Kidney (tissue), 14 donors: ENCODE results near the gene NDUFAF2. TPM values are rescaled to one million over a fixed set of nuclear protein-coding genes. Genes with fewer than 3 reads are reported as not detected.
A peak's percentile ranks its signal among the peaks of the same experiment; 100 is the strongest.
"Not testable (repeated sequence)": the region's sequence is repeated elsewhere in the genome, so short reads cannot be mapped to it uniquely, and the experiment has no call there.

Experiments
- DNase-seq, 5 donors: peaks; one replicate each; pipeline ENCODE4 v3.0.0-alpha.2; 2013 to 2020
- FAIRE-seq: peaks from 2 replicates; lab custom pipeline; 2012; peaks lifted over from hg19 to GRCh38; lab: Jason Lieb, UNC
- H3K27ac ChIP-seq, 2 donors: one replicate each; pipeline ENCODE4 v1.7.0; 2013; ENCODE audit warnings: low read depth in 2 of 2, low read length in 2 of 2, inconsistent platforms in 1 of 2
- H3K27me3 ChIP-seq: one replicate; pipeline ENCODE4 v1.7.1; 2013; ENCODE audit warnings: low read length, inconsistent platforms; ENCODE audit not compliant: control insufficient read depth, insufficient read depth
- H3K36me3 ChIP-seq, 3 donors: one replicate each; pipeline versions ENCODE4 v1.7.0 to v1.7.1; 2013; ENCODE audit warnings: low read length in 3 of 3, control low read depth in 1 of 3, inconsistent platforms in 1 of 3; ENCODE audit not compliant: insufficient read depth in 3 of 3, control insufficient read depth in 2 of 3
- H3K4me1 ChIP-seq, 3 donors: one replicate each; pipeline versions ENCODE4 v1.7.0 to v1.7.1; 2013; ENCODE audit warnings: low read length in 3 of 3, inconsistent platforms in 1 of 3, low read depth in 1 of 3; ENCODE audit not compliant: control insufficient read depth in 2 of 3, insufficient read depth in 2 of 3
- H3K4me3 ChIP-seq, 3 donors: one replicate each; pipeline versions ENCODE4 v1.7.0 to v1.8.1; 2013; ENCODE audit warnings: low read length in 3 of 3, control low read depth in 1 of 3, inconsistent platforms in 1 of 3
- H3K9ac ChIP-seq, 3 donors: one replicate each; pipeline versions ENCODE4 v1.7.0 to v1.7.1; 2013; ENCODE audit warnings: low read length in 3 of 3, control low read depth in 1 of 3, inconsistent platforms in 1 of 3
- H3K9me3 ChIP-seq, 3 donors: one replicate each; pipeline versions ENCODE4 v1.7.0 to v1.7.1; 2013; ENCODE audit warnings: low read length in 3 of 3, control low read depth in 1 of 3, inconsistent platforms in 1 of 3; ENCODE audit not compliant: control insufficient read depth in 2 of 3, insufficient read depth in 1 of 3
- CTCF ChIP-seq: IDR thresholded peaks from 3 replicates; pipeline ENCODE4 v1.5.1; 2012; ENCODE audit warnings: mild to moderate bottlenecking, moderate library complexity, borderline replicate concordance; ENCODE audit not compliant: insufficient read depth; ENCODE audit errors: extremely low read depth
- intact Hi-C: fragments of 100-400 bp; cut with DNase I; formaldehyde crosslinking; loops from one replicate; pipeline ENCODE4 v1.11.1; 2022
- polyA plus RNA-seq: library from polyadenylated mRNA; stranded (reverse); fragments of 350-450 nt; fragmentation: Illumina TruSeq; extraction: RNeasy Lipid Tissue Mini Kit (QIAGEN cat#74804); gene quantifications from one replicate; pipeline ENCODE4 v1.2.3, GENCODE V29; 2014; ENCODE audit warnings: low read depth, low replicate concordance; ENCODE audit not compliant: insufficient read depth
- total RNA-seq: library from RNA; stranded (reverse); fragmentation: NEBNext Ultra II Directional; extraction: Animal tissue kit (Norgen Biotek cat#: 25700); gene quantifications from one replicate; pipeline ENCODE4 v1.2.1, GENCODE V29; 2021
- donor health status: control.
- donor health status: control.
- donor health status: control.
- donor health status: control.
- donor health status: control.
- donor health status: DM: yes; HTN: yes; CAD: no.
- donor health status: Normal renal cell carcinoma (clear cell type).

Gene NDUFAF2
- total and polyA plus RNA-seq, 2 donors from 2014 or later, result 23.7 to 47.5 TPM

GRCh38 chr5:61182449-61182848 is 237.4 kb downstream of the NDUFAF2 start:
- H3K9me3 ChIP-seq, result no peaks in the 10 kb centered on the region
- no peak overlapping the region for H3K4me3 ChIP-seq
- H3K27me3 ChIP-seq, result no peaks in the 10 kb centered on the region
- H3K9ac ChIP-seq, result no peak overlapping the region
- no peaks in the 10 kb centered on the region for H3K36me3 ChIP-seq
- H3K27ac ChIP-seq, result no peak overlapping the region
- H3K4me1 ChIP-seq, result no peaks in the 10 kb centered on the region
- FAIRE-seq (no peak), DNase-seq (peak in 1 of 5 donors; percentile 32)
- intact Hi-C loops, result no loop called here
- no peak for TF ChIP-seq CTCF

GRCh38 chr5:61183538-61183937 is 238.5 kb downstream of the NDUFAF2 start:
- Histone ChIP-seq H3K36me3 (no peaks in the 10 kb centered on the region), H3K4me3 (no peak overlapping the region), H3K4me1 (no peaks in the 10 kb centered on the region), H3K9ac (no peak overlapping the region), H3K27me3 (no peaks in the 10 kb centered on the region), H3K9me3 (no peaks in the 10 kb centered on the region), H3K27ac (no peak overlapping the region)
- TF ChIP-seq CTCF, result no peak
- intact Hi-C loops, result no loop called here
- FAIRE-seq, result no peak
- DNase-seq, result no peak

GRCh38 chr5:61184708-61185107 is 239.7 kb downstream of the NDUFAF2 start:
- no peaks in the 10 kb centered on the region for H3K27me3 ChIP-seq
- H3K4me3 ChIP-seq, result no peak overlapping the region
- no peaks in the 10 kb centered on the region for H3K4me1 ChIP-seq
- H3K9me3 ChIP-seq, result no peaks in the 10 kb centered on the region
- no peaks in the 10 kb centered on the region for H3K36me3 ChIP-seq
- FAIRE-seq (no peak), DNase-seq (peak in 1 of 5 donors; percentile 34)
- TF ChIP-seq CTCF, result no peak
- no peak overlapping the region for H3K27ac ChIP-seq
- intact Hi-C loops, result no loop called here
- H3K9ac ChIP-seq, result no peak overlapping the region

GRCh38 chr5:61186634-61187033 is 241.6 kb downstream of the NDUFAF2 start:
- H3K36me3 ChIP-seq, result no peaks in the 10 kb centered on the region
- no peak for TF ChIP-seq CTCF
- H3K4me3 ChIP-seq, result no peak overlapping the region
- no peaks in the 10 kb centered on the region for H3K9me3 ChIP-seq
- H3K9ac ChIP-seq, result no peak overlapping the region
- intact Hi-C loops, result no loop called here
- FAIRE-seq (no peak), DNase-seq (no peak)
- no peaks in the 10 kb centered on the region for H3K4me1 ChIP-seq
- H3K27ac ChIP-seq, result no peak overlapping the region
- H3K27me3 ChIP-seq, result no peaks in the 10 kb centered on the region

- H3K27ac ChIP-seq, H3K36me3 ChIP-seq, H3K4me3 ChIP-seq, H3K27me3 ChIP-seq, H3K4me1 ChIP-seq, H3K9ac ChIP-seq, DNase-seq, H3K9me3 ChIP-seq, FAIRE-seq, intact Hi-C loops: not testable (repeated sequence)
Observed at GRCh38 chr5:61187352-61187751, 242.3 kb downstream of the NDUFAF2 start.

- H3K4me1 ChIP-seq, H3K27me3 ChIP-seq, H3K4me3 ChIP-seq, H3K27ac ChIP-seq, intact Hi-C loops, H3K9ac ChIP-seq, H3K9me3 ChIP-seq, DNase-seq, FAIRE-seq, H3K36me3 ChIP-seq: not testable (repeated sequence)
Observed at GRCh38 chr5:61187826-61188225, 242.8 kb downstream of the NDUFAF2 start.
